ENCODE results near the gene PAX8.

PAX8 gene

DNA sequence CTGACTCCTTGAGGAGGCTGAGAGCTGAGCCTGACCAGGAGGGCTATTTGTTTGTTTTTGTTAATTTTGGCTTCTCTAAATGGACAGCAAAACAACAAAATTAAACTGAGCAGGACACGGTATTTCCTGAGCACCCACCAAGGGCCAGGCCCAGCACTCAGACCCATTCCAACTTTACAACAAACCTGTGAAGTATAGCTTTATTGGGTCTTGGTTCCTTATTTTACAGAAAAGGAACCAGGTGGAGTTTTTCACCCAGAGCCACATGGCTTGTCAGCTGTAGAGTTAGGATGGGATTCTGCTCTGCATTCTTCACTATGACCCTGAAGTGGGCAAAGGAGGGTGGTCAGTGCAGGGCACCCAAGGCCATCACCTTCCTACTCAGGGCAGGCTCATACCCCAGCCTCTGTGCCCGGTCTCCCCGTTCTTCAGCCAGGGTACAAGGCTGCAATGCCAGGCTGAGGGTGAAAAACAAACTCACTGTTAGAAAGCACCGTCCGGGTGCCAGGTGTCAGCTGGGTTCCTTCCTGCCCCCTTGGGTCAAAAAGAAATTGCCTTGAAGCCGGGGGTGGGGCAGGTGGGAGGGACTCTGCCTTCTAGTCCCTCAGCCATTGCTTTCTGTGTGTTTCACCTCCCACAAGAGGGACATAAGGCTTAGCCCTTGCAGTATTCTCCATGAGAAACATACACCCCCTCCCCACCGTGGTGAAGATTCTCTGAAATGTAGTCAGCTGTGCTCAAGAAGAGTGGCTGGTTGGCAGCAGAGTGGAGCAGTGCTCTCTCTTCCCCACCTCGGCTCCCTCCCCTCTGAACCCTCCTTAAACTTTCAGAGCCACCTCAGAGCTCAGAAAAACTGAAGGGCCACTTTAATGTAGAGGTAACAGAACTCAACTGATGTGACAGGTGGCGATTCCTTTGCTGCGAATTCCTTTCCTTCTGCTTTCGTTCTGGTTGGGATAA, 102.7 kb downstream of the PAX8 start:
- peak in 3 of 10 donors; percentile 30 to 36 (median 34) for DNase-seq
- intact Hi-C loops (cut with DNase I) = no loop called here

DNA sequence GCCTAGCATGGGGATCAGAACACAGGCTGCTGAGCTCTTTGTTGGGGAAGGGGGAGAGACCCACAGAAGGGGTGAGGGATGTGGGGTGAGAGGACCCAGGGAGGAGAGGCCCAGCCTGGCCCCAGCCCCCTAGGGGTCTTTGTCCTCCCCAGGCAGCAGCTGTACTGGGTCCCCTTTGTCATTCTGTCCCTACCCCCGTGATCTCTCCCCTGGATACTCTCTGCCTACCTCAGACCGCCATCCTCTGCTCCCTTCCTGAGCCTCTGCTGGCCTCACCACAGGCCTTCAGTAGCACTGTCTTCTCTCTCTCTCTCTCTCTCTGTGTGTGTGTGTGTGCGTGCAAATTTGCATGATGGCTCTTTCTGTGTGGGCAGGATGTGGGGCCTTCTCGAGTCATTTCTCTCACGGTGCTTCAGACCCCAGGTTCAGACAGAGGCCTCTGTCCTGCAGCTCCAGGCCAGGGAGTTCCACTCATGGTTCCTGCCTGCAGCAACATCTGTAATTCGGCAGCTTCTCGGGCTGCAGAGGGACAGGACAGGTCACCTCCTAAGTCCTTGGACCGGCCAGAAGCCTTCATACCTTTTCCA, 103.6 kb downstream of the PAX8 start:
- peak in 3 of 10 donors; percentile 32 to 75 (median 43) for DNase-seq
- intact Hi-C loops (cut with DNase I) = no loop called here

- DNase-seq = peak in 1 of 10 donors; percentile 57
- intact Hi-C loops (cut with DNase I) = no loop called here
Measured at GRCh38 chr2:113174376-113174750, 104.4 kb downstream of the PAX8 start.

DNA sequence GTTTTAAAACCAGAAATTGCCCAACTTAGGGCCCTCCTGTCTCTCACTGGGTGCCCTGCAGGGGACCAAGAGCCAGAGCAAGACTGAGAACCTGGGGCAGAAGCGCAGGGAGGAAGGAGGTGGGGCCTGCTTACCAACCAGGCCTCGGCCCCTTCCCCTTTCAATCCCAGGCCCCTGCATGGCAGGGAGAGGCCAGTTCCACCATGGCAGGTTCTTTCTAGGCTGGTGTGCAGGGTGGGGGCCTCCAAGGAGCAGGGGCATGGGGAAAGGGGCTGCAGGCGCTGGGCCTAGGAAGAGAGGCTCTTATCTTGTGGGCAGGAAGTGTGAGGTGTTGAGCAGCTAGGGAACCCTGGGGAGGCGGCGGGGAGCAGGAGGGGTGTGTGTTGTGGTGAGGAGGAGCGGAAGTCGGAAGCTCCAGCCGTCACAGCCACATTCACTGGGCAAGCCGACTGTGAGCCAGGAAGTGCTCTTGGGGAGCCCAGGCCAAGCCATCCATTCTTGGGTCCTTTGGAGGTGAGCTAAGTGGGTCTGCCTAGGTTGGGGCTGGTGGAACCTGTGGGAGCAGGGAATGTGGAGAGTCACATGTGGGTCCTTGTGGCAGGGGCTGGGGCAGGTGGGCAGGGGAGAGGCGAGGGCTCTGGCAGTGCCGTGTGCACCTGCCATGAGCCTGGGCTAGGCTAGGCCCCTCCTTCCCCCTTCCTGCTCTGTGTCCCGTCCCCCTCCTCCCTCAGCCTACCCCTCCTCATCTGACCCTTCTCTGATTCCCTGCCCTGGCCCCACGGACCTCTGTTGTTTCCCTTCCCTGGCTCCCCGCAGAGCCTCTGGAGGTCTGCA, 105.0 kb downstream of the PAX8 start, which contains the start of gene PSD4:
Gene PSD4, plus strand, starts transcription at position 430 of the 834 bp plus-strand sequence. CDS start 8,486 bp downstream, outside the sequence.
- intact Hi-C loops (cut with DNase I) = no loop called here
- peak in 2 of 10 donors; percentile 66 to 86 for DNase-seq

- intact Hi-C loops (cut with DNase I) = no loop called here
- DNase-seq = peak in 2 of 10 donors; percentile 24 to 47
Measured at GRCh38 chr2:113172721-113173541, 105.8 kb downstream of the PAX8 start.

GRCh38 chr2:113171334-113172075, 107.2 kb downstream of the PAX8 start:
- peak in 1 of 10 donors; percentile 22 for DNase-seq
- intact Hi-C loops (cut with DNase I) = no loop called here

- intact Hi-C loops (cut with DNase I) = no loop called here
- DNase-seq = peak in 1 of 10 donors; percentile 24
Measured at GRCh38 chr2:113169586-113169985, 109.1 kb downstream of the PAX8 start.

DNA sequence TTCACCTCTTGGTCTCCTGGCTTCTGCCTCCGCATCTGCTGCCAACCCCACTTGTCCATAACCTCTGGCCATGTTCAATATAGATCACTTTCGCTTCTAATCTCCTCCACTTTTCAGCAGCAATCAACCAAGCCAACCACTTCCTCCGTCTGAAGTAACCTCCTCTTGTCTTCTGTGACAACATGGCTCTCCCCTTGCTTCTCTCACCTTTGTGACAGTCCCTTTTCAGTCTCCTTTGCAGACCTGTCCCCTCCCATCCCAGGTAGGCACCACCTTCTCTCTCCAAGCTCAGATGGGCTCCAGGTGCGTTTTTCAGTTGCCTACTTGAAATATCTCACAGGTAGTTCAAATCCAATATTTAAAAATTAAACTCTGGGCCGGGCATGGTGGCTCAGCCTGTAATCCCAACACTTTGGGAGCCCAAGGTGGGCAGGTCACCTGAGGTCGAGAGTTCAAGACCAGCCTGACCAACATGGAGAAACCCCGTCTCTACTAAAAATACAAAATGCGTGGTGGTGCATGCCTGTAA, 109.7 kb downstream of the PAX8 start:
- DNase-seq = no peak

DNA sequence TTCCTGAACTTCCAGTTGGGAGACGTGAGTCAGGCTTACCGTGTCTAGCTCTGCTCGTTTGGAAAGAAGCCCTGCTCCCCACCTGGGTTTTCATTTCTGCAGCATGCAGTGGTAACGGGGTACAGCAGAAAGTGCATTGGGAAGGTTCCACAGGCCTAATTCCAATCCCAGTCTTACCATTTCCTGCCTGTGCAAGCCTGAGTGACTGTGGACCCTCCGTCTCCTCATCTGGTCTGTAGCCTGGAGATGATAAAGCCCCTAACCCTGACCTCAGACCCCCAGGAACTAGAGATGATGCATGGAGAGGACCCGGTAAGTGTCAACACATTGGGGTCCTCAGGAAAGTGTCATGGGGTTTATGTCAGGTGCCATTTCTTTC, 110.8 kb downstream of the PAX8 start:
- peak in 1 of 10 donors; percentile 15 for DNase-seq
- intact Hi-C loops (cut with DNase I) = no loop called here

More for the DNA sequence above, 109.7 kb downstream of the PAX8 start:
- intact Hi-C loops (cut with DNase I) = no loop called here

- intact Hi-C loops (cut with DNase I) = no loop called here
- peak in 1 of 10 donors; percentile 70 for DNase-seq
Measured at GRCh38 chr2:113167115-113167932, 111.4 kb downstream of the PAX8 start.

DNA sequence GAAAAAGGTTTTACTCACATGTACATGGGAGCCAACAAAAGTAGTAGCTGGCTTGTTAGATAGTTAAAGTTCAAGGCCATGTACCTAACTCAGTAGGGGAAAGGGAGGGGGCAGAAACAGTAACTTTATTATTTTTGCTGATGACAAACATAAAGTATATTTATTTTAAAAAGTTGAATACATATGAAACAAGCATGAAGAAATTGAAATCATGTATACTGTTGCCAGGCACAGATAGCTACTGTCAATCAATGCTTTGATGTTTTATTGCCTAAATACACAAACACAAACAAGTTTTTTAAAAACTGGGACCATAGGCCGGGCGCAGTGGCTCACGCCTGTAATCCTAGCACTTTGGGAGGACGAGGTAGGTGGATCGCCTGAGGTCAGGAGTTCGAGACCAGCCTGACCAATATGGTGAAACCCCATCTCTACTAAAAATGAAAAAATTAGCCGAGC, 112.5 kb downstream of the PAX8 start:
- DNase-seq = no peak
- intact Hi-C loops (cut with DNase I) = no loop called here
